ENCODE measurements around the gene GNPTG. TPM values are rescaled to one million over a fixed set of nuclear protein-coding genes. Genes with fewer than 3 reads are reported as not detected.
A peak's percentile ranks its signal among the peaks of the same experiment; 100 is the strongest.

The GNPTG gene
- polyA plus RNA-seq, 1 of the 3 experiments (the other 2 are of a cell fraction): 113 TPM

DNA sequence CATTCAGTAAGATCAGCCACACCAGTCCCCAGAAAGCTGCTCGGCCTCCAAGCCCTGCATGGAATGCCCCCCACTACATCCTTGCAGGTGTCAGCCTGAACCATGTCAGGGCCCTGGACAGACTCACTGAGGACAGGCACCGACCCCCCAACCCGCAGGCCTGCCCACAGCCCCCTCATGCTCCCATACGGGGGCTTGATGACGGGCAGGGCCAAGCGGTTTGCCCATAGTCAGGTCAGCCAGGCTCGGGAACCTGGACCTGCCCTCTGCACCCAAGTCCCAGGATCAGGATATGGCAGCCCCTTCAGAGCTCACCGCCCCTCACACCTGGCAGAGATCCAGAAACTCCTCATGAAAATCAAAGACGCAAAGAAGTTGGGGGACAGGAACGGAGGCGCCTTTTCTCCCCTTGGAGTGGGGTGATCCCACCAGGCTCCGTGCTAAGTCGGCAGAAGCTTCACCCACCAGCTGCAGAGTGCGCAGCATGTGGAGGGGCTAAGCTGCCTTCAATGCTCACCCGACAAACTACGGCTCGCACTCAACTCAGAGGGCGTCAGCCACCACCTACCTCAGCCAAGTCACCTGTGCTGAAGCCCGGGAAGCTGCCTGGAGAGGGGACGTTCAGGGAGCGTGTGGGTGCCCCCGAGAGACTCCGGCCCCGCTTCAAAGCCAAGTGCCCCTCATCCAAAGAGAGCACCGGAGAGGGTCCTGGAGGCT is 26.5 kb downstream of the GNPTG start:
- Histone ChIP-seq H3F3A (replicated peaks; ENCODE audit: insufficient read depth) (peaks cover 10% of the 10 kb centered on the region), H3K9me2 (no peaks in the 10 kb centered on the region), H4K20me1 (ENCODE audit: insufficient read depth) (no peaks in the 10 kb centered on the region), H2AFZ (ENCODE audit: low read depth) (no peak overlapping the region), H3K9me3 (no peaks in the 10 kb centered on the region), H3K4me1 (ENCODE audit: control insufficient read depth in 1 of 2, insufficient read depth in 2 of 2, low read depth in 1 of 2, low read length in 1 of 2) (peaks cover 9 to 12% of the 10 kb centered on the region in 2 experiments; a peak in 3 of 4 replicates), H3K9ac (peak overlapping the region; percentile 87), H3K4me3 (ENCODE audit: low read depth in 2 of 2, low read length in 1 of 2) (peak overlapping the region; percentile 53 to 61), H3K36me3 (replicated peaks in 1 of 2; ENCODE audit: control insufficient read depth in 1 of 2, insufficient read depth in 2 of 2, low read length in 1 of 2) (peaks cover 0 to 3% of the 10 kb centered on the region in 2 experiments), H3K79me2 (ENCODE audit: insufficient read depth) (peaks cover 9% of the 10 kb centered on the region; the same call in 1 of the 2 replicates), H3K27ac (ENCODE audit: low read depth in 2 of 2, low read length in 1 of 2) (peak overlapping the region in 1 of 2 experiments; percentile 44; a peak in 1 of 4 replicates), H3K4me2 (peak overlapping the region; percentile 99), H3K27me3 (ENCODE audit: insufficient read depth) (no peaks in the 10 kb centered on the region)
- no peak for TF ChIP-seq GABPA (IDR thresholded peaks at IDR 0.05; ENCODE audit: low read depth)
- TF ChIP-seq NRF1 (IDR thresholded peaks at IDR 0.05; ENCODE audit: low read depth, low read length): no peak
- TF ChIP-seq TCF12 (IDR thresholded peaks at IDR 0.05): no peak
- TF ChIP-seq NFIC (IDR thresholded peaks at IDR 0.05; ENCODE audit: borderline replicate concordance): no peak
- no peak for TF ChIP-seq POLR2AphosphoS5 (IDR thresholded peaks at IDR 0.05; ENCODE audit: low read depth, low read length)
- ChIA-PET POLR2A (interaction anchor here (1.1 kb wide), 1 partner anchor 42 kb away, joined by 3 read pairs; the partner anchor contains the start of gene UQCC4), CTCF (interaction anchor here (0.6 to 3.9 kb wide), 6 partner anchors 7 to 324 kb away, joined by 3 to 39 read pairs (median 3); no protein-coding TSS in a partner anchor)
- DNase-seq: no peak
- 89% methylated on average over 14 of the region's 25 CpGs for WGBS (ENCODE audit: low lambda C conversion rate)

DNA sequence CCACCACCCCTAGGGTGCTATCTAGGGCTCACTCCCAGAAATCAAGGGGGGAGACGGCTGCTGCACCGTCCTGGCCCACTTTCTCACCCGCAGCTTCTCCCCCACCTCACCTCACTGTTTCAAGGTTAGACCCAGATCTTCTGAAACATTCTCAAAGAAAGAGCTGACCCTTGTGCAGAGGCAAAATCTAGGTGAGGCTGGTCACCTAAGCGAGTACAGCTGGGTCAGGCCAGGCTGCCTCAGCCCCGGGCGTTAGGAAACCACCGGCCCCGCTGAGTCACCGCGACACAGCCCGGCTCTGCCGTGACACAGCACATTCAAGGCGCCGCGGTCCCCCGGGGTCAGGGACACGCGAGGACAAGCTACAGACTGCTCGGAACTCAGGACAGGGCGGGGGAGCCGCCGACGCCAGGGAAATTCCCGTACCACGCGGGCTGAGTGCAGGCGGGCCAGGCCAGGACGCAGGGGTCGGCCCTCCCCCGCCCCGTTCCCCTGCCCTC is 27.1 kb downstream of the GNPTG start:
- peak overlapping the region in 1 of 2 experiments; percentile 44; a peak in 2 of 4 replicates for H3K27ac ChIP-seq (ENCODE audit: low read depth in 2 of 2, low read length in 1 of 2)
- H2AFZ ChIP-seq (ENCODE audit: low read depth): no peak overlapping the region; the same call in 1 of the 2 replicates
- no peaks in the 10 kb centered on the region for H3K9me2 ChIP-seq
- peaks cover 0 to 6% of the 10 kb centered on the region in 2 experiments for H3K36me3 ChIP-seq (replicated peaks in 1 of 2; ENCODE audit: control insufficient read depth in 1 of 2, insufficient read depth in 2 of 2, low read length in 1 of 2)
- no peaks in the 10 kb centered on the region for H4K20me1 ChIP-seq (ENCODE audit: insufficient read depth)
- no peak for DNase-seq
- peak overlapping the region; percentile 53 to 61 for H3K4me3 ChIP-seq (ENCODE audit: low read depth in 2 of 2, low read length in 1 of 2)
- H3K27me3 ChIP-seq (ENCODE audit: insufficient read depth): no peaks in the 10 kb centered on the region
- H3K79me2 ChIP-seq (ENCODE audit: insufficient read depth): peaks cover 9% of the 10 kb centered on the region; the same call in 1 of the 2 replicates
- 10% methylated on average over 15 of the region's 31 CpGs for WGBS (ENCODE audit: low lambda C conversion rate)
- H3K4me1 ChIP-seq (ENCODE audit: control insufficient read depth in 1 of 2, insufficient read depth in 2 of 2, low read depth in 1 of 2, low read length in 1 of 2): peaks cover 9 to 12% of the 10 kb centered on the region in 2 experiments; a peak in 3 of 4 replicates
- POLR2A ChIA-PET: interaction anchor here (1.5 kb wide), 1 partner anchor 42 kb away, joined by 4 read pairs; the partner anchor contains the start of gene UQCC4
- peaks cover 10% of the 10 kb centered on the region for H3F3A ChIP-seq (replicated peaks; ENCODE audit: insufficient read depth)
- 0 out of 2 replicates have a peak, but pooled peaks have one; percentile 11 for TF ChIP-seq TAF1 (IDR thresholded peaks at IDR 0.05; ENCODE audit: borderline replicate concordance, low read depth, low read length)
- peak; percentile 26; the same call in 1 of the 2 replicates for TF ChIP-seq FOSL2 (IDR thresholded peaks at IDR 0.05; ENCODE audit: borderline replicate concordance, low read depth)
- TF ChIP-seq MXI1 (IDR thresholded peaks at IDR 0.05; ENCODE audit: low read depth, low read length): no peak
- TF ChIP-seq TCF12 (IDR thresholded peaks at IDR 0.05): no peak
- CTCF ChIA-PET: interaction anchor here (0.7 to 3.9 kb wide), 5 partner anchors 8 to 323 kb away, joined by 3 to 39 read pairs (median 3); no protein-coding TSS in a partner anchor
- no peaks in the 10 kb centered on the region for H3K9me3 ChIP-seq
- peak overlapping the region; percentile 87 for H3K9ac ChIP-seq
- H3K4me2 ChIP-seq: peak overlapping the region; percentile 99
